CD4-positive, CD25-positive, alpha-beta regulatory T cell (primary cell): ENCODE data around the gene DNAJC8. TPM values are rescaled to one million over a fixed set of nuclear protein-coding genes. Genes with fewer than 3 reads are reported as not detected.

Experiments used
- ATAC-seq, 2 donors: fragments of 150-1000 bp; cut with Tn5 transposase; one replicate each; pipeline ENCODE4 v1.10.0; 2021; ENCODE audit warnings: low read depth in 2 of 2, moderate number of reproducible peaks in 2 of 2, moderate library complexity in 1 of 2
- DNase-seq, 3 donors: peaks; one replicate each; pipeline versions ENCODE4 v3.0.0 to v3.0.0-alpha.2; 2012 to 2022; ENCODE audit warnings: mixed read lengths in 1 of 3
- H3K27ac ChIP-seq: one replicate; pipeline ENCODE4 v1.7.0; 2013; ENCODE audit warnings: mild to moderate bottlenecking, low read length; ENCODE audit not compliant: insufficient read depth, poor library complexity, severe bottlenecking
- H3K27me3 ChIP-seq: one replicate; pipeline ENCODE4 v1.7.0; 2013; ENCODE audit warnings: low read length; ENCODE audit not compliant: control insufficient read depth, insufficient read depth
- H3K36me3 ChIP-seq: one replicate; pipeline ENCODE4 v1.7.0; 2013; ENCODE audit warnings: mild to moderate bottlenecking, low read length, moderate library complexity; ENCODE audit not compliant: control insufficient read depth, insufficient read depth
- H3K4me1 ChIP-seq: 2 replicates; pipeline ENCODE4 v1.7.0; 2013; ENCODE audit warnings: mild to moderate bottlenecking, low read length; ENCODE audit not compliant: insufficient read depth, control insufficient read depth, poor library complexity, severe bottlenecking
- H3K4me3 ChIP-seq: one replicate; pipeline ENCODE4 v1.7.0; 2013; ENCODE audit warnings: low read depth, mild to moderate bottlenecking, low read length, moderate library complexity
- H3K9me3 ChIP-seq, 2 experiments: 1 replicate in 1 of 2; 2 replicates in 1 of 2; pipeline ENCODE4 v1.7.0; 2013; ENCODE audit warnings: low read length in 2 of 2, mild to moderate bottlenecking in 1 of 2, moderate library complexity in 1 of 2; ENCODE audit not compliant: control insufficient read depth in 2 of 2
- H3K27ac Mint-ChIP-seq, 3 donors: one replicate each; pipeline ENCODE4 v1.8.0; 2020 to 2022; ENCODE audit warnings: mild to moderate bottlenecking in 3 of 3, mixed read lengths in 3 of 3, moderate library complexity in 2 of 3
- H3K27me3 Mint-ChIP-seq: one replicate; pipeline ENCODE4 v1.8.0; 2022; ENCODE audit warnings: mild to moderate bottlenecking, mixed read lengths
- H3K36me3 Mint-ChIP-seq: one replicate; pipeline ENCODE4 v1.8.0; 2020; ENCODE audit warnings: mixed read lengths
- H3K4me1 Mint-ChIP-seq, 4 donors: one replicate each; pipeline ENCODE4 v1.8.0; 2020 to 2022; ENCODE audit warnings: mixed read lengths in 4 of 4, mild to moderate bottlenecking in 1 of 4
- H3K4me3 Mint-ChIP-seq, 4 donors: one replicate each; pipeline ENCODE4 v1.8.0; 2020 to 2022; ENCODE audit warnings: mild to moderate bottlenecking in 4 of 4, mixed read lengths in 4 of 4, moderate library complexity in 3 of 4
- H3K9me3 Mint-ChIP-seq, 7 donors: one replicate each; pipeline ENCODE4 v1.8.0; 2020 to 2022; ENCODE audit warnings: mixed read lengths in 7 of 7, mild to moderate bottlenecking in 3 of 7, moderate library complexity in 2 of 7
- polyA plus RNA-seq, 4 donors: library from polyadenylated mRNA; unstranded; fragments of 300-500 nt; fragmentation: Illumina TruSeq; gene quantifications; one replicate each; pipeline ENCODE4 v1.2.3, GENCODE V29; 2021
- total RNA-seq: library from RNA; stranded (reverse); gene quantifications from one replicate; pipeline ENCODE4 v1.2.3, GENCODE V29; 2022

Gene DNAJC8
- total and polyA plus RNA-seq, 5 donors from 2014 or later, result 75.3 to 181 (median 154) TPM

GRCh38 chr1:28249013-28249865 lies 16.4 kb upstream of the DNAJC8 start:
- Mint-ChIP-seq H3K9me3 (no peaks in the 10 kb centered on the region), H3K27me3 (peaks cover 4% of the 10 kb centered on the region), H3K36me3 (no peaks in the 10 kb centered on the region), H3K4me3 (peak overlapping the region; percentile 87 to 96 (median 90)), H3K4me1 (peaks cover 20 to 45% (median 33%) of the 10 kb centered on the region in 4 donors), H3K27ac (peak overlapping the region; percentile 21 to 97 (median 91))
- Histone ChIP-seq H3K27me3 (no peaks in the 10 kb centered on the region), H3K9me3 (no peaks in the 10 kb centered on the region), H3K4me3 (peak overlapping the region; percentile 86), H3K27ac (peak overlapping the region; percentile 98), H3K4me1 (peaks cover 45% of the 10 kb centered on the region), H3K36me3 (no peaks in the 10 kb centered on the region)
- ATAC-seq (no peak), DNase-seq (peak in 1 of 3 donors; percentile 48)

GRCh38 chr1:28248273-28249012 lies 15.6 kb upstream of the DNAJC8 start:
- peaks cover 25 to 53% (median 39%) of the 10 kb centered on the region in 4 donors for H3K4me1 Mint-ChIP-seq
- H3K27me3 Mint-ChIP-seq, result peaks cover 4% of the 10 kb centered on the region
- H3K4me1 ChIP-seq, result peaks cover 53% of the 10 kb centered on the region
- H3K4me3 Mint-ChIP-seq, result peak overlapping the region; percentile 87 to 96 (median 90)
- H3K9me3 Mint-ChIP-seq, result no peaks in the 10 kb centered on the region
- H3K9me3 ChIP-seq, result no peaks in the 10 kb centered on the region
- DNase-seq (peak; percentile 68 to 89 (median 84)), ATAC-seq (peak; percentile 11 to 16)
- H3K36me3 ChIP-seq, result no peaks in the 10 kb centered on the region
- H3K4me3 ChIP-seq, result peak overlapping the region; percentile 86
- H3K27ac Mint-ChIP-seq, result peak overlapping the region; percentile 91 to 97 (median 94)
- peak overlapping the region; percentile 98 for H3K27ac ChIP-seq
- H3K27me3 ChIP-seq, result no peaks in the 10 kb centered on the region
- H3K36me3 Mint-ChIP-seq, result peaks cover 3% of the 10 kb centered on the region

GRCh38 chr1:28247612-28248272 lies 14.9 kb upstream of the DNAJC8 start:
- Mint-ChIP-seq H3K4me1 (peaks cover 25 to 60% (median 40%) of the 10 kb centered on the region in 4 donors), H3K9me3 (no peaks in the 10 kb centered on the region), H3K36me3 (peaks cover 3% of the 10 kb centered on the region), H3K27me3 (no peaks in the 10 kb centered on the region), H3K4me3 (peak overlapping the region; percentile 87 to 96 (median 90)), H3K27ac (peak overlapping the region; percentile 91 to 97 (median 94))
- H3K4me3 ChIP-seq, result peak overlapping the region; percentile 86
- H3K27me3 ChIP-seq, result no peaks in the 10 kb centered on the region
- no peak for ATAC-seq
- H3K4me1 ChIP-seq, result peaks cover 60% of the 10 kb centered on the region
- peak overlapping the region; percentile 98 for H3K27ac ChIP-seq
- no peaks in the 10 kb centered on the region for H3K36me3 ChIP-seq
- H3K9me3 ChIP-seq, result no peaks in the 10 kb centered on the region
- DNase-seq, result peak in 1 of 3 donors; percentile 52

GRCh38 chr1:28246427-28246832 lies 13.6 kb upstream of the DNAJC8 start:
- Mint-ChIP-seq H3K27ac (peak overlapping the region; percentile 91 to 97 (median 94)), H3K4me1 (peaks cover 25 to 64% (median 40%) of the 10 kb centered on the region in 4 donors), H3K27me3 (no peaks in the 10 kb centered on the region), H3K36me3 (peaks cover 3% of the 10 kb centered on the region), H3K9me3 (no peaks in the 10 kb centered on the region), H3K4me3 (peak overlapping the region; percentile 87 to 96 (median 90))
- DNase-seq, result peak; percentile 40 to 88 (median 86)
- peak; percentile 24 to 32 for ATAC-seq
- Histone ChIP-seq H3K4me3 (peak overlapping the region; percentile 96), H3K36me3 (no peaks in the 10 kb centered on the region), H3K9me3 (no peaks in the 10 kb centered on the region), H3K4me1 (peaks cover 60% of the 10 kb centered on the region), H3K27me3 (no peaks in the 10 kb centered on the region), H3K27ac (peak overlapping the region; percentile 98)

- Mint-ChIP-seq H3K4me3 (peak overlapping the region; percentile 40 to 84 (median 70)), H3K9me3 (no peaks in the 10 kb centered on the region), H3K27ac (peak overlapping the region; percentile 43 to 91 (median 89)), H3K36me3 (peaks cover 7% of the 10 kb centered on the region), H3K27me3 (no peaks in the 10 kb centered on the region), H3K4me1 (peaks cover 25 to 60% (median 38%) of the 10 kb centered on the region in 4 donors)
- DNase-seq (no peak), ATAC-seq (no peak)
- Histone ChIP-seq H3K4me3 (peak overlapping the region; percentile 1), H3K27me3 (no peaks in the 10 kb centered on the region), H3K36me3 (no peaks in the 10 kb centered on the region), H3K9me3 (no peaks in the 10 kb centered on the region), H3K4me1 (peaks cover 60% of the 10 kb centered on the region), H3K27ac (peak overlapping the region; percentile 98)
These were observed 11.9 kb upstream of the DNAJC8 start for GRCh38 chr1:28244549-28245251.

GRCh38 chr1:28243685-28244311 lies 11.0 kb upstream of the DNAJC8 start:
- Histone ChIP-seq H3K9me3 (no peaks in the 10 kb centered on the region), H3K4me1 (peaks cover 55% of the 10 kb centered on the region), H3K27me3 (no peaks in the 10 kb centered on the region), H3K27ac (peak overlapping the region; percentile 98), H3K4me3 (peak overlapping the region; percentile 22), H3K36me3 (no peaks in the 10 kb centered on the region)
- Mint-ChIP-seq H3K4me3 (peak overlapping the region; percentile 79 to 92 (median 84)), H3K4me1 (peaks cover 20 to 57% (median 33%) of the 10 kb centered on the region in 4 donors), H3K36me3 (peaks cover 7% of the 10 kb centered on the region), H3K27me3 (no peaks in the 10 kb centered on the region), H3K27ac (peak overlapping the region; percentile 89 to 92 (median 91)), H3K9me3 (no peaks in the 10 kb centered on the region)
- ATAC-seq (no peak), DNase-seq (peak in 1 of 3 donors; percentile 36)
